ENCODE data around the gene CHD9NB. TPM values are rescaled to one million over a fixed set of nuclear protein-coding genes. Genes with fewer than 3 reads are reported as not detected.

Gene CHD9NB
- total RNA-seq, result 0.53 and 1.3 TPM in 2 replicates

GRCh38 chr16:53052519-53053501 lies at the start of gene CHD9NB:
CHD9NB (minus strand) TSS chr16:53052897; CDS start chr16:53044158, 8,739 bp downstream.
- peak; percentile 68 for DNase-seq (ENCODE audit: low read depth, low spot score)

- DNase-seq (ENCODE audit: low read depth, low spot score), result no peak
Observed at GRCh38 chr16:53100889-53101288, 48.2 kb upstream of the CHD9NB start.

GRCh38 chr16:53100131-53100748 lies 47.5 kb upstream of the CHD9NB start:
- DNase-seq (ENCODE audit: low read depth, low spot score), result no peak

GRCh38 chr16:53099318-53100130 lies 46.8 kb upstream of the CHD9NB start:
- peak; percentile 84 for DNase-seq (ENCODE audit: low read depth, low spot score)

- peak; percentile 71 for DNase-seq (ENCODE audit: low read depth, low spot score)
Observed at GRCh38 chr16:53098526-53099317, 46.0 kb upstream of the CHD9NB start.

- no peak for DNase-seq (ENCODE audit: low read depth, low spot score)
Observed at GRCh38 chr16:53097190-53097589, 44.5 kb upstream of the CHD9NB start.

GRCh38 chr16:53094013-53094630 lies 41.4 kb upstream of the CHD9NB start:
- DNase-seq (ENCODE audit: low read depth, low spot score), result no peak

GRCh38 chr16:53093162-53093744 lies 40.6 kb upstream of the CHD9NB start:
- no peak for DNase-seq (ENCODE audit: low read depth, low spot score)

GRCh38 chr16:53092284-53092683 lies 39.6 kb upstream of the CHD9NB start:
- no peak for DNase-seq (ENCODE audit: low read depth, low spot score)

- no peak for DNase-seq (ENCODE audit: low read depth, low spot score)
Observed at GRCh38 chr16:53091466-53092211, 38.9 kb upstream of the CHD9NB start.

- DNase-seq (ENCODE audit: low read depth, low spot score), result peak; percentile 93
Observed at GRCh38 chr16:53090591-53091411, 38.1 kb upstream of the CHD9NB start.

- DNase-seq (ENCODE audit: low read depth, low spot score), result no peak
Observed at GRCh38 chr16:53090286-53090590, 37.5 kb upstream of the CHD9NB start.

GRCh38 chr16:53089434-53090285 lies 37.0 kb upstream of the CHD9NB start:
- DNase-seq (ENCODE audit: low read depth, low spot score), result peak; percentile 24

GRCh38 chr16:53087101-53087500 lies 34.4 kb upstream of the CHD9NB start:
- no peak for DNase-seq (ENCODE audit: low read depth, low spot score)

GRCh38 chr16:53085931-53086421 lies 33.3 kb upstream of the CHD9NB start:
- no peak for DNase-seq (ENCODE audit: low read depth, low spot score)

GRCh38 chr16:53085369-53085843 lies 32.7 kb upstream of the CHD9NB start:
- DNase-seq (ENCODE audit: low read depth, low spot score), result no peak

GRCh38 chr16:53084746-53085334 lies 32.1 kb upstream of the CHD9NB start:
- no peak for DNase-seq (ENCODE audit: low read depth, low spot score)

Data from pulmonary artery endothelial cell (primary cell).